ENCODE measurements around the gene ASPSCR1.

The ASPSCR1 gene

GRCh38 chr17:82012640-82013295 is 35.3 kb downstream of the ASPSCR1 start:
- no peak for DNase-seq (ENCODE audit: low read depth, low spot score)

GRCh38 chr17:82013341-82013740 is 35.9 kb downstream of the ASPSCR1 start:
- DNase-seq (ENCODE audit: low read depth, low spot score), result no peak

- DNase-seq (ENCODE audit: low read depth, low spot score), result no peak
Measured at GRCh38 chr17:82013772-82014321, 36.4 kb downstream of the ASPSCR1 start.

- DNase-seq (ENCODE audit: low read depth, low spot score), result no peak
Measured at GRCh38 chr17:82014432-82014831, 37.0 kb downstream of the ASPSCR1 start.

GRCh38 chr17:82014971-82015310 is 37.5 kb downstream of the ASPSCR1 start:
- no peak for DNase-seq (ENCODE audit: low read depth, low spot score)

GRCh38 chr17:82015311-82015971 is 38.0 kb downstream of the ASPSCR1 start:
- no peak for DNase-seq (ENCODE audit: low read depth, low spot score)

- DNase-seq (ENCODE audit: low read depth, low spot score), result no peak
Measured at GRCh38 chr17:82016061-82016874, 38.8 kb downstream of the ASPSCR1 start.

- no peak for DNase-seq (ENCODE audit: low read depth, low spot score)
Measured at GRCh38 chr17:82016875-82017459, 39.5 kb downstream of the ASPSCR1 start.

GRCh38 chr17:82017612-82018151 is 40.3 kb downstream of the ASPSCR1 start:
- no peak for DNase-seq (ENCODE audit: low read depth, low spot score)

GRCh38 chr17:82018152-82018988 is 40.9 kb downstream of the ASPSCR1 start:
- DNase-seq (ENCODE audit: low read depth, low spot score), result no peak

GRCh38 chr17:82018989-82019689 is 41.7 kb downstream of the ASPSCR1 start:
- no peak for DNase-seq (ENCODE audit: low read depth, low spot score)

- no peak for DNase-seq (ENCODE audit: low read depth, low spot score)
Measured at GRCh38 chr17:82019690-82020571, 42.5 kb downstream of the ASPSCR1 start.

- no peak for DNase-seq (ENCODE audit: low read depth, low spot score)
Measured at GRCh38 chr17:82020572-82021106, 43.2 kb downstream of the ASPSCR1 start.

GRCh38 chr17:82021107-82021899 is 43.9 kb downstream of the ASPSCR1 start:
- no peak for DNase-seq (ENCODE audit: low read depth, low spot score)

- no peak for DNase-seq (ENCODE audit: low read depth, low spot score)
Measured at GRCh38 chr17:82021900-82022309, 44.5 kb downstream of the ASPSCR1 start.

GRCh38 chr17:82022310-82022980 is 45.0 kb downstream of the ASPSCR1 start, which contains the start of gene CENPX:
CENPX (minus strand) TSS chr17:82022878; CDS start chr17:82022861, 17 bp downstream.
- no peak for DNase-seq (ENCODE audit: low read depth, low spot score)

- DNase-seq (ENCODE audit: low read depth, low spot score), result peak; percentile 94
Measured at GRCh38 chr17:82022981-82023446, 45.6 kb downstream of the ASPSCR1 start, which contains the start of gene LRRC45. LRRC45 (plus strand) TSS chr17:82023305; CDS start chr17:82023644, 339 bp downstream.

All from iPS DF 19.7 (cell line).